GM19239 (cell line): Measurements from ENCODE around the gene SMIM10L2A.
"Not testable (repeated sequence)": the region's sequence is repeated elsewhere in the genome, so short reads cannot be mapped to it uniquely, and the experiment has no call there.

Source experiments
- DNase-seq: peaks from one replicate; pipeline ENCODE4 v3.0.0; 2011; ENCODE audit warnings: low spot score; ENCODE audit not compliant: insufficient read length
- FAIRE-seq: peaks from 2 replicates; lab custom pipeline; 2011; peaks lifted over from hg19 to GRCh38; lab: Jason Lieb, UNC

Gene SMIM10L2A

DNA sequence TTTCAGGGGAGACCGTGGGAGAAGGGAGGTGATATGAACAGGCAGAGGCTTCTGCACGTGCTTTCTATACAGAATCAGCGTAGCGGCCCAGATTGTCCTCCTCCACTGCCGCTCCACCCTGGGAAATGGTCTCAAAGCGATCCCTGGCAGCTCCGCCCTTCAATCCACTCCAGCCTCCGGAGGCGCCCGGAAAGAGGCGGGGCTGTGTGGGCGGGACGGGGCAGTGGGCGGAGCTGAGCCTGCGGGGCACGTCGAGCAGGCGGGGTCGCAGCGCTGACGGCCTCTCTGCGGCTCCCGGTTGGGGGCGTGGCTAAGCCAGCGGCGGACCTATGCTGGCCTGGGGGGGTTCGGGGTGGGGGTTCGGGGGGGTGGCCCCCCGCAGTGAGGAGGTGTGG is 210 bp upstream of the SMIM10L2A start:
- DNase-seq (peak; percentile 52), FAIRE-seq (peak; percentile 96)

DNA sequence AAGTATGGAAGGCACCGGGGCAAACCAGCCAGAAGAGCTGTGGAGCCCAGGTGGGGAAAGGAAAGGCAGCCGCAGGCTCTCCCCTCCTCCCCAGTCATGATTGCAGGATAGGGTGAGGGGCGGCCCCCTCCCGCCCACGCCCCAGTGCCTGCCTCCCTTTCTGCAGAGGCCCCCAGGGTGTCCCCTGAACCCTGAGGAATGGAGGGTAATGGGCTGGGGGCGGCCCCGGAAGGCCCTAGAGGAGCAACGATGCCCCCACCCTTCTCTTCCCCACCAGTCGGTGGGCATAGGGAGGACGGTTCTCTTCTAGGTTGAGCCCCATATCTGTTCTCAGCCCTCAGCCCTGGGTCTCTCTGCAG is 1.0 kb downstream of the SMIM10L2A start:
- not testable (repeated sequence) for DNase-seq, FAIRE-seq

DNA sequence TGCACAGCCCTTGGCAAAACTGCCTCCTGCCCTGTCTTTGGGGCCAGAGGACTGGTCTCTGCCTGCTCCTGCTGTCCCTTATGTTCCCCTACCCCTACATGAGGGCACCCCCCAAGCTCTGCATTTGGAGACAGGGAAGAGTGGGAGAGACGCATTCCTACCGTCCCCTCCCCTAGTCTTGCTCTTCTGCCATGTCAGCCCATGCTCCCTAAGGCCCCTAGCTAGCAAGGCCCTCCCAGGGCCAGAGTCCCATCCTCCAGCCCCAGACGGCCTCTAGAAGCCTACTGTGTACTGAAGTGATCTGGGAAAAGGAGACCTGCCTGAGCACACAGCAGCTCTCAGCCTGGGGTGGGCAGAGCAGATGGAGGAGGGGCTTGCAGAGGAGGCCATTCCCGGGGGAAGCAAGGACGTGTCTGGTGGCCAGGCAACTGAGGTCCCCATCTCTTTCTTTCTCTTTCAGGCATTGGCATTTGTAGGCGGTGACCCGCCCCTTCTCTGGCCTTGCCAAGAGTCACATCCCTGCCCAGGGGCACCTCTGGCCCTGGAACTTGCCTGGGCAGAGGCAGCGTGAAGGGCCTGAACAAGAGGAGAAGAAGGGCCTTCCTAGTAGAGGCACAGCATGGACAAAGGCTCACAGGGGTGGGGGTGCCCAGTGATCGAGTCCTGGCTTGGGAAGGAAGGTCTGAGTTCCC is 1.6 kb downstream of the SMIM10L2A start:
- not testable (repeated sequence) for FAIRE-seq, DNase-seq

DNA sequence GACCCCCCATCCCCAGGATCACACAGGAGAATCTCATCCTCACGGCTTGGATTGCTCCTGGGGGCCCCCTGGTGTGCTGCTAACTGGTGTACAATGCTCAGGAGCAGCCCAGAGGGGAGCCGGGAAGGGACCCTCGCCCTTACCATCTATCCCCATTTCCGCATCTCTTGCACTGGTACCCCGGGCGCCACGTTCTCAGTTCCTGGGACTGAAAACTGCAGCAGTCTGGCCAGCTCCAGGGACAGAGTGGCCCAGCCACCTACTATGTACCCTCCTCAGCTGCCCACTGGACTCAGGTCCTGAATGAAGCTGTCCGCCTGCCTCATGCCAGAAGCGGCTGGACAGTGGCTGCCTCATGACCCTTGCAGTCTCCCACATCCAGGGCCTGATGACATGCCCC is 2.7 kb downstream of the SMIM10L2A start:
- no peak for FAIRE-seq
- no peak for DNase-seq

DNA sequence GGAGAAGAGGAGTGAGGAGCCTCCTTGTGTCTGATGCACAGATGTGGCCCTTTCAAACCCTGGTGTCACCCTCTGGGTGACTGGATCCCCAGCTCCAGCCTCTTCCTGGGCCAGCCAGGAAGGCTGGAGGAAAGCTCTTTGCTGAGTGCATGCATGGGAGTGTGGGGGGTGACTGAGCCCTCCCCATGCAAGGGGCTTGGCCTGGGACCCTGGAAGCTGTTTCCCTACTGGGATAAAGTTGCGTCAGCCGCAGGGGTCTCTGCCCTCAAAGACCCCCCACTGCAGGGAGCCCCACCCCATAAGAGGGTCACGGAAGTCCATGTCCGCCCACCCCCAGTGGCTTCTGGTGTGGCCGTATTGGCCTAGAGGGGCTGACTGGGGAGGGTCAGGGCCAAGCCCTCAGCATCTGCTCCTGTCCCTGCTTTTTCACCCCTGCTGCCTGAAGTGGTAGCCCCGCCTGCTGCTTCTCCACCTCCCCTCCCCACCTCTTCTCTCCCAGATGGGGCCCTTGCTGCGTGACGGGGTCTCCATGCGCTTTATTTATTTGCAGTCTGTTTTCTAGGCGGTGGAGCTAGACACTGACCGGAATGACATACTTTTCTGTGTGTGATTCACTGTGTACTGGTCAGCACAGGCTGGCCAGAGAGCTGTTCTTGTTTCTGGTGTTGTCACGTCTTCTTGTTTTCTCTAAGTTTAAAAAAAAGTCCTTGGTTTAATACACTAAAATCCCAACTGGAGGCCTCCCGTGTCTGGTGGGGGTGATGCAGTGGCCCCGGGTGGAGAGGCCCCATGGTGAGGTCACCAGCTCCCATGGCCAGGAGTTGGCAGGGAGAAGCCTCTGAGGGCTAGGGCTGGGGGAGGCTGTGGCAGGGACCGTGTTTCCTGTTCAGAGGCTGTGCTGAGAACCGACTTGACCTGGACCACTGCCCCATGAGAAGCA is 3.6 kb downstream of the SMIM10L2A start:
- FAIRE-seq: no peak
- no peak for DNase-seq

DNA sequence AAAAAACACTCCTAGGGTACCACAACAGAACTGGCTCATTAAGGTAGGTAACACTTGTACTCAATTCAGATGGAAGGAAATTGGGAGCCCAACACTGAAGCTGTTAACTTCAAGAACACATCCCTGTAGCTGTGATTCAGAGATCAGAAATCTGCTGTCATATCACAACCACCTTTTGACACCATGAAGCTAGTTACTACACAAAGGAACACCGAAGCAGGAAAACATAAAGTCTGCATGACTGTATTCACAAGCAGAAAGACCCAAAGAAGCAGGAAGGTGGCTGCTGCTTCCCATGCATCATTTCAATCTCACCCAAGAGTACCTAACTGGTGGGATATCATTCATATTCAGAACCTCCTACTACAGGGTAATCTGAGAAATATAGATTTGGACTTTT is 7.7 kb downstream of the SMIM10L2A start:
- FAIRE-seq (peak; percentile 28), DNase-seq (no peak)

DNA sequence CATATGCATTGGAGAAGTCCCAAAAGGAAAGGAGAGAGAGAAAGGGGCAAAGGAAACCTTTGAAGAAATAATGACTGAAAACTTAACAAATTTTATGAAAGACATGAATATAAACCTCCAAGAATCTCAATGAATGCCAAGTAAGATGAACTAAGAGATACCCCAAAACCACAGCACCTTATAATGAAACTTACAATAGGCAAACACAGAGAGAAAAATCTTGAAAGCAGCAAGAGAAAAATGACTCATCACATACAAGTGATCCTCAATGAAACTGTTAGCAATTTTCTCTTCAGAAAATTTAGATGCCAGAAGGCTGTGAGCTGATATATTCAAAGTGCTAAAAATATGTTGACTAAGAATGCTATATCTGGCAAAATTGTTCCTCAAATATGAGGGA is 10.1 kb downstream of the SMIM10L2A start:
- DNase-seq (no peak), FAIRE-seq (no peak)

DNA sequence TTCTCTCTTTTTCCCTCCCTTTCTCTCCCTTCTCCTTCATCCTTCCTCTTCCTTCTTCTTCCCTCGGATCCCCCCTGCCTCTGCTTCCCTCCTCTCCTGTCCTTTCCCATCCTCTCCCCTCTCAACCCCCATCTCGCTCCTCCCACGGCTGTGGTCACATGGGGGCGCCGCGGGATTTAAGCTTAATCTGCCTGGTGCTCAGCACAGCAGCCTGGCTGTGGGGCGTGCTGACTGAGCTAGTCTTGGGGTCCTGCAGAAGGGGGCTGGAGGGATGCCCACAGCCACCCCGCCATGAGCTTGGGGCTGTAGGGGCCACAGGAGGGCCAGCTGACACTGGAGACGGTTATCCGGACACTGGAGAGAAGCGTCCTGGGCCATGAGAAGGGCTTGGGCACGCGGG is 10.7 kb downstream of the SMIM10L2A start:
- no peak for DNase-seq

DNA sequence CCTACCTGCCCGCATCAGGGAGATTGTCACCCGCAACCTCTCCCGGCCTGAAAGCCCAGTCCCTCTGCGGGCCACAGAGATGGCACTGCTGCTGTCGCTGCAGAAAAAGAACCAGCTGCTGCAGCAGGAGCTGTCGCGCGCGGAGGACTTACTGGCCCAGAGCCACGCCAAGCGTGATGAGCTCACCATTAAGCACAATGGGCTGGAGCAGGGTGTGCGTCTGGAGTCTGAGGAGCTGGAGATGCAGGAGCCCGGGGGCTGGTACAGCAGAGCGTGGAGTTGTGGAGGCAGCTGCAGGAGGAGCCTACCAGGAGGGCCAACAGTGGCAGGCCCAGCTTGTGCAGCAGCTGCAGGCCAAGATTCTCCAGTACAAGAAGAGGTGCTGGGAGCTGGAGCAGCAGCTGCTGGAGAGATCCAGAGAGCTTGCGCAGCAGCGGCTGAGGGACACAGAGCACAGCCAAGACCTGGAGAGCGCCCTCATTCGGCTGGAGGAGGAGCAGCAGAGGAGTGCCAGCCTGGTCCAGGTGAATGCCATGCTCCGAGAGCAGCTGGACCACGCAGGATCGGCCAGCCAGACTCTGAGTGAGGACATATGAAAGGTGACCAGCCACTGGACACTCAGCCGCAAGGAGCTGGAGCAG is 11.3 kb downstream of the SMIM10L2A start:
- DNase-seq: no peak
- FAIRE-seq: no peak

More for the DNA sequence above, 10.7 kb downstream of the SMIM10L2A start:
- FAIRE-seq: no peak

DNA sequence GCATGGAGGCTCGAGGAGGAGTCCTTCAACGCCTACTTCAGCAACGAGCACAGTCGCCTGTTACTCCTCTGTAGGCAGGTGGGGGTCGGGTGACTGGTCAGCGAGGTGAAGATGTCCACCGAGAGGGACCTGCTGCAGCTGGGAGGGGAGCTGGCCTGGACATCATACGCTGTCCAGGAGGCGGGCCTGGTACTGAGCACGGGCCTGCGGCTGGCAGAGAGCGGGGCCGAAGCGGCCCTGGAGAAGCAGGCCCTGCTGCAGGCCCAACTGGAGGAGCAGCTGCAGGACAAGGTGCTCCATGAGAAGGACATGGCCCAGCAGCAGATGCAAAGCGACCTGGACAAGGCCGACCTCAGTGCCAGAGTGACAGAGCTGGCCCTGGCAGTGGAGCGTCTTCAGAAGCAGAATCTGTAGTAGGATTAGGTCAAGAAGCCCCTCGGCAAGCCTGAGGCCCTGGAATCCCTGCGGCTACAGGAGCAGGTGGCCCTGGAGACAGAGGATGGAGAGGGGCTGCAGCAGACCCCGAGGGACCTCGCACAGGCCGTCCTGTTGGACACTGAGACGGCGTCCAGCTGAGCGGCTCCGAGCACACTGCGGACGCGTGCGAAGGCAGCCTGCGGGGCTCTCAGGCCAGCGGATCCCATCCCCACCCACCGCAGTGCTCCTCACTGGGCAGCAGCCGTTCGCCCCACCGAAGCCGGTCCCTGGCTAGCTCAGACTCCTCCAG is 11.9 kb downstream of the SMIM10L2A start:
- DNase-seq (no peak), FAIRE-seq (no peak)

DNA sequence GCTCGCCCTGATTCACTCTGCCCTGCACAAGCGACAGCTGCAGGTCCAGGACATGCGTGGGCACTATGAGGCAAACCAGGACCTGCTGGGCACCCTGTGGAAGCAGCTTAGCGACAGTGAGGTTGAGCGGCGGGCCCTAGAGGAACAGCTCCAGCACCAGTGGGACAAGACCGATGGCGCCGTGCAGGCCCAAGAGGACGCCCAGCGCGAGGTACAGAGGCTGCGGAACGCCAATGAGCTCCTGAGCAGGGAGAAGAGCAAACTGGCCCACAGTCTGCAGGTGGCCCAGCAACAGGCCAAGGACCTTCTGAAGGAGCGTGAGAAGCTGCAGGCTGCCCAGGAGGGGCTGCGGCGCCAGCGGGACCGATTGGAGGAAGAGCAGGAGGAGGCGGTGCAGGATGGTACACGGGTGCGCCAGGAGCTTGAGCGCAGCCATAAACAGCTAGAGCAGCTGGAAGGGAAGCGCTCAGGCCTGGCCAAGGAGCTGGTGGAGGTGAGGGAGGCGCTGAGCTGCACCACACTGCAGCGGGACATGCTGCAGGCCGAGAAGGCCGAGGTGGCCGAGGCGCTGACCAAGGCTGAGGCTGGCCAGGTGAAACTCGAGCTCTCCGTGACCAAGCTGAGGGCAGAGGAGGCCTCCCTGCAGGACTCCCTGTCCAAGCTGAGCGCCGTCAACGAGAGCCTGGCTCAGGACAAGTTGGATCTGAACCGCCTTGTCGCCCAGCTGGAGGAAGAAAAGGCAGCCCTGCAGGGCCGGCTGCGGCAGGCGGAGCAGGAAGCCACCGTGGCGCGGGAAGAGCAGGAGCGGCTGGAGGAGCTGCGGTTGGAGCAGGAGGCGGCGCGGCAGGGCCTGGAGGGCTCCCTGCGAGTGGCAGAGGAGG is 12.8 kb downstream of the SMIM10L2A start:
- FAIRE-seq (peak; percentile 57), DNase-seq (no peak)

DNA sequence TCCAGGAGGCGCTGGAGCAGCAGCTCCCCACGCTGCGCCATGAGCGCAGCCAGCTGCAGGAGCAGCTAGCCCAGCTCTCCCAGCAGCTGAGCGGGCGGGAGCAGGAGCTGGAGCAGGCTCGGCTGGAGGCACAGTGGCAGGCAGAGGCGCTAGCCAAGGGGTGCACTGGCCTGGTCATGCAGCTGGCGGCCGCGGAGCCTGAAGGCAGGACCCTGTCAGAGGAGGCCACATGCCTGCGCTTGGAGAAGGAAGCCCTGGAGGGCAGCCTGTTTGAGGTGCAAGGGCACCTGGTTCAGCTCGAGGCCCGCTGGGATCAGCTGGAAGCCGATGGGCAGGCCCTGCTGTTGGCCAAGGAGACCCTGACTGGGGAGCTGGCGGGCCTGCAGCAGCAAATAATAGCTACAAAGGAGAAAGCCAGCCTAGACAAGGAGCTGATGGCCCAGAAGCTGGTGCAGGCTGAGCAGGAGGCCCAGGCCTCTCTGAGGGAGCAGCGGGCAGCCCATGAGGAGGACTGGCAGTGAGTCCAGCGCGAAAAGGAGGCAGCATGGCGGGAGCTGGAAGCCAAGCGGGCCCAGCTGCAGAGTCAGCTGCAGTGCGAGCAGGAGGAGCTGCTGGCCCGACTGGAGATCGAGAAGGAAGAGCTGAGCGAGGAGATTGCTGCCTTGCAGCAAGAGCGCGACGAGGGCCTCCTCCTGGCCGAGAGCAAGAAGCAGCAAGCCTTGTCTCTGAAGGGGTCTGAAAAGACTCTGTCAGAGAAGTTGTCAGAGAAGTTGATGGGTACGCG is 13.6 kb downstream of the SMIM10L2A start:
- no peak for FAIRE-seq
- no peak for DNase-seq

DNA sequence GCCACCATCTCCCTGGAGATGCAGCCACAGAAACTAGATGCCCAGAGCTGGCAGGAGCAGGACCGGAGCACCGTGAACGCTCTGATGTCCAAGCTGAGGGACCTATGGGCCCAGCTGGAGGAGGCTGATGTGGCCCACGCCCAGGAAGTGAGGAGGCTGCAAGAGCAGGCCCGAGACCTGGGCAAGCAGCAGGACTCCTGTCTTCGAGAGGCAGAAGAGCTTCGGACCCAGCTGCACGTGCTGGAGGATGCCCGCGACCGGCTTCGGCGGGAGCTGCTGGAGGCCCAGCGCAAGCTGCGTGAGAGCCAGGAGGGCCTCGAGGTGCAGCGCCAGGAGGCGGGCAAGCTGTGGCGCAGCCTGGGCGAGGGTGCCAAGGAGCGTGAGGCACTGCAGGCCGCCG is 14.2 kb downstream of the SMIM10L2A start:
- no peak for FAIRE-seq
- no peak for DNase-seq

DNA sequence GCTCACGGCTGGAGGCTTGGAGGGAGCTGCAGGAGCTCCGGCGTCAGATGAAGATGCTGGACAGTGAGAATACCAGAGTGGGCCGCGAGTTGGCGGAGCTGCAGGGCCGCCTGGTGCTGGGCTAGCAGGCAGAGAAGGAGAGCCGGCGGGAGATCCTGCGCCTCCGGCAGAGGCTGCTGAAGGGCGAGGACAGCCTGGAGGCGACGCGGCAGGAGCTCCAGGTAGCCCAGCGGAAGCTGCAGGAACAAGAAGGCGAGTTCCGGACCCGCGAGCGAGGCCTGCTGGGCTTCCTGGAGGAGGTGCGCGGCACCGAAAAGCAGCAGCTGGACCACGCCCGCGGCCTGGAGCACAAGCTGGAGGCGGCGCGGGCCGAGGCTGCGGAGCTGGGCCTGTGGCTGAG is 14.7 kb downstream of the SMIM10L2A start:
- FAIRE-seq: no peak
- no peak for DNase-seq

DNA sequence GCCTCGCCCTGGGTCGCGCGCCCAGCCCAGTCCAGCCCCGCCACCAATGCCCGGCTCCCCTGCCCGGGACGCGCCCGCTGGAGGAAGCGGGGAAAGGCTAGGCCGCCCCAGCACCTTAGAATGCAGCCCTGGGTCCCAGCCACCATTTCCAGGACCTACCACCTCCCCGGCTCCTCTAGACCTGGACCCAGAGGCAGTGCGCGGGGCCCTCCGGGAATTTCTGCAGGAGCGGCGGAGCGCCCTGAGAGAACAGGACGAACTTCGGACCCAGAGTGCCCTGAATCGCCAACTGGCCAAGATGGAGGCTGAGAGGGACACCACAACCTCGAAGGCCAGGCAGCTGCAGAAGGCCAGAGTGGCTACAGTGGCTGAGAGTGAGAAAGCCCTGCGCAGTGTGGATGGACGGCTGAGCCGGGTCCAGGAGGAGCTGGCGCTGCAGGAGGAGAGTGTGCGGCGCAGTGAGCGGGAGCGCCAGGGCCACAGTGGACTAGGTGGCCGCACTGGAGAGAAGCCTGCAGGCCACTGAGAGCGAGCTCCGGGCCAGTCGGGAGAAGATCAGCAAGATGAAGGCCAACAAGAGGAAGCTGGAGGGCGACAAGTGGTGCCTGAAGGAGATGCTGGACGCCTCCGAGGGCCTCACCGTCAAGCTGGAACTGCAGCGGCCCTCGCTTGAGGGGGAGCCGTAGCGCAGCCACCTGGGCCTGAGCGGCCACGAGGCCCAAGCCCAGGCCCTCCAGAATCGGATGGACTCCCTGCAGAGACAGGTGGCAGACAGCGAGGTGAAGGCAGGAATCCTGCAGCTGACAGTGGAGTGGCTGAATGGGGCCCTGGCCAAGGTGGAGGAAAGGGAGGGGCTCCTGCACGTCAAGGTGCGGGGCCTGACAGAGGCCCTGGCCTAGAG is 15.5 kb downstream of the SMIM10L2A start:
- no peak for FAIRE-seq
- no peak for DNase-seq

DNA sequence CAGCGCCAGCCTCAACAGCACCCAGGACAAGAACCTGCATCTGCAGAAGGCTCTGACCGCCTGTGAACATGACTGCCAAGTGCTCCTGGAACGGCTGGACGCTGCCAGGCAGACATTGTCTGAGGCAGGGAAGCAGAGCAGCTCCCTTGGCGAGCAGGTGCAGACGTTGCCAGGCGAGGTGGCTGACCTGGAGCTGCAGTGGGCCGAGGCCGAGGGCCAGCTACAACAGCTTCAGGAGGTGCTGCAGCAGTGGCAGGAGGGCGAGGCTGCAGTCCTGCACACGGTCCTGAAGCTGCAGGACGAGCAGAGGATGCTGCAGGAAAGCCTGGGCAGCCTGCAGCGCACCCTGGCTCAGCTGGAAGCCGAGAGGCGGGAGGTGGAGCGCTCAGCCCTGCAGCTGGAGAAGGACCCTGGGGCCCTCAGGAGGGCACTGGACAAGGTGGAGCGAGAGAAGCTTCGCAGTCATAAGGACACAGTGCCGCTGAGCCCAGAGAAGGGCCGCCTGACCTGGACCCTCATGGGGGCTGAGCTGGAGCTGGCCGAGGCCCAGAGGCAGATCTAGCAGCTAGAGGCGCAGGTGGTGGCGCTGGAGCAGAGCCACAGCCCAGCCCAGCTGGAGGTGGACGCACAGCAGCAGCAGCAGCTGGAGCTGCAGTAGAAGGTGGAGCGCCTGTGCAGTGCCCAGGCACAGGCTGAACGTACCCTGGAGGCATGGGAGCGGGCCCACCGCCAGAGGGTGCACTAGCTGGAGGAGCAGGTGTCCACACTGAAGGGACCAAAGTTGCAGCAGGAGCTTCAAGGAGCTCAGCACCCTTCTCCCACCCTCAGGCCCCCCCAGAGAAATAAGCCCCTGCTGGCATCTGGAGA is 16.4 kb downstream of the SMIM10L2A start:
- no peak for DNase-seq
- FAIRE-seq: no peak

DNA sequence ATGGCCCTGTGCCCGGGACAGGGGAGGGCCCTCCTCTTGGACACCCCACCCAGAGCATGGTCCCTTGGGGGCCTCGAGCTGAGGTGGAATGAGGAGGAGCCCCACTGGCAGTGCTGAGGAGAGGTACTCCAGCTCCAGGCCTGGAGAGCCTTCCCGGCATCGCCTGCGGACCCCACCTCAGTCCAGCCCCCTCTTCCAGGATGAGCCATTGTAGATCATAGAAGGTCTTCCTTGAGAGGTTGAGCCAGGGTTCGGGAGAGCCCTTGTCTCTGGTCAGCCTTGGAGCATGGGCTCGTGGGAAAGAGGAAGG is 16.9 kb downstream of the SMIM10L2A start:
- FAIRE-seq (no peak), DNase-seq (no peak)
